ENCODE data around the gene ICA1.
A peak's percentile ranks its signal among the peaks of the same experiment; 100 is the strongest.
"Not testable (repeated sequence)": the region's sequence is repeated elsewhere in the genome, so short reads cannot be mapped to it uniquely, and the experiment has no call there.

ICA1 gene

DNA sequence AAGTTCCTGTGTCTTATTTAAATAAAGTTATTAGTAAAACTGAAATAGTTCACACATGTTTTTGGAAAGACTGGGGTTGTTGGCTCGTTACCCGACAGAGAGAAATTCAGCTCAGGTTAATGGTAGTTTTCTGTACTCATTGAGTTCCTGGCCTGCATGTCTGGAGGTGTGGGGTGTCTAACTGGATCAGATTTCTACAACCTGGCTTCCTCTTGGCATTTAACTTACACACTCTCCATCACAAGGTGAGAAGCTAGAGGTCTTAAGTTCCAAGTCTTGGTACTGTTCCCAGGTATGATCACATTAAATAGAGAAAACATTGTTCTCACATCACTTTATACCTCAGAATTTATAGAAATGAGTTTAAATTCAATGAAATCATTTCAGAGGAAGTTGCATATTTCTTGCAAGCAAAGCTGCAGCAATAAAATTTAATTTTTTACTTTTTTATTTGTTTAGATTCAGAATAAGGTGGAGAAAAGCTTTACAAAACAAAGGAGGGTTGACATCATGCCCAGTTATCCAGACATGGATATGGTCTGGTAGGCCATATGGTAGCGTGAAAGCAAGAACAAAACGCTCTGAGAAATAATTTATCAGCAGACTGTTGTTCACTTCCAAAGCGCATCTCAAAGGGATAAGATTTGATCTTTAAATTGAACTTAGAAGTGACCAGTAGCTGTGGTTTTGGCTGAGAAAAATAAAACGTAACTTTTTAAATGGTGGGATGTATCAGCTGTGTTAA, 172.8 kb downstream of the ICA1 start:
- no peak for DNase-seq

GRCh38 chr7:8086239-8086638, 175.7 kb downstream of the ICA1 start:
- no peak for DNase-seq

GRCh38 chr7:8085420-8085819, 176.5 kb downstream of the ICA1 start:
- DNase-seq = no peak

GRCh38 chr7:8084836-8085235, 177.1 kb downstream of the ICA1 start:
- no peak for DNase-seq

- DNase-seq = no peak
Measured at GRCh38 chr7:8082762-8083161, 179.2 kb downstream of the ICA1 start.

GRCh38 chr7:8078418-8078817, 183.5 kb downstream of the ICA1 start:
- no peak for DNase-seq

- DNase-seq = no peak
Measured at GRCh38 chr7:8070451-8071180, 191.4 kb downstream of the ICA1 start.

DNA sequence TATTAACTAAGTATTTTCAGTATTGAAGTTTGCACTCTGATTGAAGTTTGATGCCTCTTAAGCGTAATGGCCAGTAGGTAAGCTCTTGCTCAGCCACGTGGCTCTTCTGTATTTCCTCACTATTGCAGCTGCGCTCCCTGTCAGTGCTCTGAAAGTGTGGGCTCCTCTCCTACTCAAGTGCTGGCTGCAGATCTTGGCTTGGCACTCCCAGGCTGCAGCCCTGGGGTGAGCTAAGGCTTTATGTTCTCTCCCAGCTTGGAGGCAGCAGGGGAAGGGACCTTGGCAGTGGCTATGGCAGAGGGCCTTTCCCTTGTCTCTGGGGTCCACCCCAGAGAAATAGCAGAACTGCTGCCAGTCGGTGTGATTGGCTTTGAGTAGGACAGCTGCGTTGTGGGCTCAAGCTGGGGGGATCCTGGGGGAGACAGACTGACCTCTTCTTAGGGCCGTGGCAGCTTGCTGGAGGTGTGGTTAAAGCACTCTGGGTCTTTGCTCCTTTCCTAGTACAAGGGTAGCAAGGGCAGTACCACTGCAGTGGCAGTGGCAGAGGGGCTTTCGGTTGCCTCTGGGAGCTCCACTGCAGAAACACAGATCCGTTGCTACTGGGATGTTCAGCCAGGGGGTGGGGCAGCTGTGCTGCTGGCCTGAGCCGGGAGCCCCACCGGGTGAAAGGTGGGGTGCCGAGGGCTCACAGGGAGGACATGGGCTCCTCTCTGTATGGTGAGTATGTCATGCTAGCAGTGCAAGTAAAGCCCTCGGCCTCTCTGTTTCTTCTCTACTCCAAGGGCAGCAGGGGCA, 192.9 kb downstream of the ICA1 start:
- DNase-seq = no peak

DNA sequence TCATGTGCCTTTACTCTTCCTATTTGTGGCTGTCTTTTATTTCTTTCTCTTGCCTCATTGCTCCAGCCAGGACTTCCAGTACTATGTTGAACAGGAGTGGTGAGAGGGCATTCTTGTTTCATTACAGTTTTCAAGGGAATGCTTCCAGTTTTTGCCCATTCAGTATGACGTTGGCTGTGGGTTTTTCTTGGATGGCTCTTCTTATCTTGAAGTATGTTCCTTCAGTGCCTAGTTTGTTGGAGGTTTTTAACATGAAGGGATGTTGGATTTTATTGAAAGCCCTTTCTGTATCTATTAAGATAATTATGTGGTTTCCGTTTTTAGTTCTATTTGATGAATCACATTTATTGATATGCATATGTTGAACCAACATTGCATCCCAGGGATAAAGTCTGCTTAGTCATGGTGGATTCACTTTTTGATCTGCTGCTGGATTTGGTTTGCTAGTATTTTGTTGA, 196.6 kb downstream of the ICA1 start:
- DNase-seq = no peak

GRCh38 chr7:8064828-8065227, 197.1 kb downstream of the ICA1 start:
- DNase-seq = no peak

- peak; percentile 50 for DNase-seq
Measured at GRCh38 chr7:8063706-8064297, 198.2 kb downstream of the ICA1 start.

DNA sequence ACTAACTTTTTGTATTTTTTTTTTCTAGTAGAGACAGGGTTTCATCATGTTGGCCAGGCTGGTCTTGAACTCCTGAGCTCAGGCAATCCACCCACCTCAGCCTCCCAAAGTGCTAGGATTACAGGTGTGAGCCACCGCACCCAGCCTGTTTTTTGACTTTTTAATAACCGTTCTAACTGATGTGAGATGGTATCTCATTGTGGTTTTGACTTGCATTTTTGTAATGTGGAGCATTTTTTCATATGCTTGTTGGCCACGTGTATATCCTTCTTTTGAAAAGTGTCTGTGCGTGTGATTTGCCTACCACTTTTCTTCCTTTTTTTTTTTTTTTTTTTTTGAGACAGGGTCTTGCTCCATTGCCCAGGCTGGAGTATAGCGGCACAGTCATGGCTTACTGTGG, 198.7 kb downstream of the ICA1 start:
- not testable (repeated sequence) for DNase-seq
